GM21381 (cell line): ENCODE data around the gene IRX6.

Experiments used
- ATAC-seq: cut with Tn5 transposase; IDR thresholded peaks from one replicate; pipeline ENCODE4 v1.9.1; 2021; ENCODE audit warnings: mild to moderate bottlenecking, moderate library complexity; ENCODE audit not compliant: unreplicated experiment

The IRX6 gene

GRCh38 chr16:55323637-55324271 lies at the start of gene IRX6:
TSS of gene IRX6 (plus strand) at chr16:55324203. CDS start at chr16:55325092, 889 bp downstream.
- ATAC-seq: no peak

- ATAC-seq: no peak
Measured at GRCh38 chr16:55274391-55274790, 49.6 kb upstream of the IRX6 start.

- ATAC-seq: no peak
Measured at GRCh38 chr16:55275167-55275566, 48.8 kb upstream of the IRX6 start.

GRCh38 chr16:55275869-55276268 lies 48.1 kb upstream of the IRX6 start:
- no peak for ATAC-seq

GRCh38 chr16:55277536-55277935 lies 46.5 kb upstream of the IRX6 start:
- no peak for ATAC-seq

- no peak for ATAC-seq
Measured at GRCh38 chr16:55279598-55279997, 44.4 kb upstream of the IRX6 start.

- no peak for ATAC-seq
Measured at GRCh38 chr16:55280587-55280986, 43.4 kb upstream of the IRX6 start.

- no peak for ATAC-seq
Measured at GRCh38 chr16:55282441-55282840, 41.6 kb upstream of the IRX6 start.

- no peak for ATAC-seq
Measured at GRCh38 chr16:55283812-55284717, 39.9 kb upstream of the IRX6 start.

- no peak for ATAC-seq
Measured at GRCh38 chr16:55284718-55285099, 39.3 kb upstream of the IRX6 start.

- no peak for ATAC-seq
Measured at GRCh38 chr16:55285586-55285985, 38.4 kb upstream of the IRX6 start.

- no peak for ATAC-seq
Measured at GRCh38 chr16:55289353-55289752, 34.6 kb upstream of the IRX6 start.

GRCh38 chr16:55291847-55292246 lies 32.2 kb upstream of the IRX6 start:
- no peak for ATAC-seq

- ATAC-seq: no peak
Measured at GRCh38 chr16:55292491-55292890, 31.5 kb upstream of the IRX6 start.

- ATAC-seq: no peak
Measured at GRCh38 chr16:55294129-55294528, 29.9 kb upstream of the IRX6 start.

- ATAC-seq: no peak
Measured at GRCh38 chr16:55294931-55295342, 29.1 kb upstream of the IRX6 start.

- no peak for ATAC-seq
Measured at GRCh38 chr16:55297062-55297909, 26.7 kb upstream of the IRX6 start.

GRCh38 chr16:55297910-55298479 lies 26.0 kb upstream of the IRX6 start:
- no peak for ATAC-seq

- ATAC-seq: no peak
Measured at GRCh38 chr16:55301385-55302008, 22.5 kb upstream of the IRX6 start.

GRCh38 chr16:55302635-55303034 lies 21.4 kb upstream of the IRX6 start:
- ATAC-seq: no peak

GRCh38 chr16:55308973-55309372 lies 15.0 kb upstream of the IRX6 start:
- ATAC-seq: no peak
